GM19372 (cell line): ENCODE data around the gene CTTN.
"Not testable (repeated sequence)": the region's sequence is repeated elsewhere in the genome, so short reads cannot be mapped to it uniquely, and the experiment has no call there.

Source experiments
- ATAC-seq: cut with Tn5 transposase; IDR thresholded peaks from one replicate; pipeline ENCODE4 v1.9.1; 2021; ENCODE audit warnings: mild to moderate bottlenecking, low read depth, moderate library complexity; ENCODE audit not compliant: unreplicated experiment

Gene CTTN

GRCh38 chr11:70407814-70408213 is 9.5 kb downstream of the CTTN start:
- ATAC-seq, result no peak

GRCh38 chr11:70408326-70408725 is 10.0 kb downstream of the CTTN start:
- ATAC-seq, result not testable (repeated sequence)

- no peak for ATAC-seq
Measured at GRCh38 chr11:70409437-70409836, 11.1 kb downstream of the CTTN start.

GRCh38 chr11:70409871-70410270 is 11.5 kb downstream of the CTTN start:
- ATAC-seq, result no peak

- ATAC-seq, result no peak
Measured at GRCh38 chr11:70410276-70411205, 12.2 kb downstream of the CTTN start.

GRCh38 chr11:70411713-70412452 is 13.6 kb downstream of the CTTN start:
- ATAC-seq, result no peak

GRCh38 chr11:70413151-70413550 is 14.8 kb downstream of the CTTN start:
- ATAC-seq, result no peak

GRCh38 chr11:70414341-70415100 is 16.2 kb downstream of the CTTN start:
- no peak for ATAC-seq

GRCh38 chr11:70415191-70415590 is 16.9 kb downstream of the CTTN start:
- no peak for ATAC-seq

GRCh38 chr11:70415642-70416395 is 17.5 kb downstream of the CTTN start:
- no peak for ATAC-seq

GRCh38 chr11:70416881-70417280 is 18.6 kb downstream of the CTTN start:
- ATAC-seq, result no peak

GRCh38 chr11:70418130-70418529 is 19.8 kb downstream of the CTTN start:
- ATAC-seq, result no peak

GRCh38 chr11:70419307-70420007 is 21.1 kb downstream of the CTTN start:
- no peak for ATAC-seq

GRCh38 chr11:70420008-70420464 is 21.7 kb downstream of the CTTN start:
- ATAC-seq, result no peak

GRCh38 chr11:70420496-70420895 is 22.2 kb downstream of the CTTN start:
- no peak for ATAC-seq

- ATAC-seq, result no peak
Measured at GRCh38 chr11:70421123-70421522, 22.8 kb downstream of the CTTN start.

- ATAC-seq, result no peak
Measured at GRCh38 chr11:70422692-70423522, 24.6 kb downstream of the CTTN start.
